ENCODE results near the gene MT1HL1. TPM values are rescaled to one million over a fixed set of nuclear protein-coding genes. Genes with fewer than 3 reads are reported as not detected.

Gene MT1HL1
- total RNA-seq, 2 experiments from 2014 or later: not detected

DNA sequence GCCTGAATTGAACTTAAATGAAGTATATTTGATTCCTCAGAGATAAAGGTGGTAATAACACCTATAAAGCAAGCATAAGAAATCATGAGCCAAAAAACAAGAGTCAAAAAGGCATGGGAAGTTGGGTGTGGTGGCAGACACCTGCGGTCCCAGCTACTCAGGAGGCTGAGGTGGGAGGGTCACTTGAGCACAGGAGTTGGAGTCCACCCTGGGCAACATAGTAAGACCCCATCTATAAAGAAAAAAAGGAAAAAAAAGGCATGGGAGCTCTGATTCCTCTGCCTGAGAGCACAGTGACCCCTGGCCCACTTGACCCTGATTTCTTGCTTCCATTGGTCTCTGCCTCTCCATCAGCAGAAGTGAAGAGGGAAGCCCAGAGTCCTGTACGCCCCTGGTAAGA, 40.3 kb downstream of the MT1HL1 start:
- Mint-ChIP-seq H3K9me3 (ENCODE audit: low read depth) (peaks cover 12% of the 10 kb centered on the region), H3K27me3 (peaks cover 23% of the 10 kb centered on the region), H3K4me3 (no peak overlapping the region), H3K4me1 (no peaks in the 10 kb centered on the region), H3K36me3 (ENCODE audit: low read depth) (no peaks in the 10 kb centered on the region), H3K27ac (no peak overlapping the region)
- no peak for ATAC-seq
- intact Hi-C loops (cut with DNase I, micrococcal nuclease): no loop called here
- no peak for DNase-seq
- CTCF ChIA-PET: no interaction called here
- POLR2A ChIA-PET: no interaction called here

DNA sequence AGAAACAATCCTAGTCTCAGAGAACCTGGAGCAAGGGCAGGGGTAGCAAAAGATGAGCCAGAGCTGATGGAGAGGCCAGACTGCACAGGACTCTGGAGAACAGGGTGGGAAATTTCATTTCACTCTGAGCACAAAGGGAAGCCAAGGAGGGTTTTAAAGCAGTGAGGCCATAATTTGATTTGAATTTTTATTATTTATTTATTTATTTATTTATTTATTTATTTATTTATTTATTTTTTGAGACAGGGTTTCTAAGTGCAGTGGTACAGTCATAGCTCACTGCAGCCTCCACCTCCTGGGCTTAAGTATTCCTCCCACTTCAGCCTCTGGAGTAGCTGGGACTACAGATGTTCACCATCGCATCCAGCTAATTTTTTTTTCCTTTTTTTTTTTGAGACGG, 45.1 kb downstream of the MT1HL1 start:
- Mint-ChIP-seq H3K4me1 (no peaks in the 10 kb centered on the region), H3K36me3 (ENCODE audit: low read depth) (no peaks in the 10 kb centered on the region), H3K27me3 (peaks cover 12% of the 10 kb centered on the region), H3K27ac (no peak overlapping the region), H3K9me3 (ENCODE audit: low read depth) (peaks cover 12% of the 10 kb centered on the region), H3K4me3 (no peak overlapping the region)
- intact Hi-C loops (cut with DNase I, micrococcal nuclease): no loop called here
- DNase-seq (no peak), ATAC-seq (no peak)
- ChIA-PET POLR2A (no interaction called here), CTCF (no interaction called here)

DNA sequence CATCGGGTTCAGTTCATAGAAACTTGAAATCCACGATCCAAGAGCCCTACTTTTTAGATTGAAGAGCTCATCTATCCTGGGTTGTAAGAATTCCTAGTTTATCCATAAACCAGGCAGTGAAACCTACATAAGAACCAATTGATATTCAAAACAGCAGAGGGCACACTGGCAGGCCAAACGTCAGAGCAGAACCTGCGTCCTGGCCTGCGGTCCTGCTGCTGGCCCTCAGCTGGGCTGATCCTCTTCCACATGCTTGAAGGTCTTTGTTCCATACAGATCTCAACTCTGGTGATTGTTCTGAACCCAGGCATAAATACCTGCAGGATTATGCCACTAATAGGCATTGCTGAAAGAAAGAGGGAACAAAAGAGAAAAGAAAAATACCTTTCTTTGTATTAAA, 47.0 kb downstream of the MT1HL1 start:
- H3K9me3 Mint-ChIP-seq (ENCODE audit: low read depth): peaks cover 6% of the 10 kb centered on the region
- ChIA-PET CTCF (no interaction called here), POLR2A (no interaction called here)
- no peaks in the 10 kb centered on the region for H3K4me1 Mint-ChIP-seq
- H3K27me3 Mint-ChIP-seq: peaks cover 10% of the 10 kb centered on the region
- H3K27ac Mint-ChIP-seq: no peak overlapping the region
- H3K36me3 Mint-ChIP-seq (ENCODE audit: low read depth): no peaks in the 10 kb centered on the region
- intact Hi-C loops (cut with DNase I, micrococcal nuclease): no loop called here
- no peak overlapping the region for H3K4me3 Mint-ChIP-seq
- DNase-seq: no peak
- no peak for ATAC-seq

Other genes starting within 250 kb of the MT1HL1 start
- 10 to 100 TPM; 57.3 to 64.8 TPM for gene MTR, start 209.1 kb downstream of the MT1HL1 start, total RNA-seq
- under 1 TPM; 0.04 to 0.05 TPM for gene RYR2, start 37.7 kb upstream of the MT1HL1 start, total RNA-seq